HL-60 (cell line): ENCODE results near the gene ADAM22.

ENCODE experiments used
- DNase-seq, 2 experiments: peaks; one replicate each; pipeline ENCODE4 v3.0.0-alpha.2; 2010 to 2020; ENCODE audit warnings: low read depth in 1 of 2, low spot score in 1 of 2
- H3K27ac ChIP-seq: fragments of 250-450 bp; sonication (Bioruptor Pico); replicated peaks from 2 replicates; pipeline ENCODE4 v1.5.1; 2020; ENCODE audit warnings: mild to moderate bottlenecking, moderate library complexity
- H3K27me3 ChIP-seq: fragments of 250-450 bp; sonication (Bioruptor Pico); 2 replicates; pipeline ENCODE4 v1.5.1; 2021; ENCODE audit warnings: mild to moderate bottlenecking, moderate library complexity; ENCODE audit not compliant: insufficient read depth, poor library complexity, severe bottlenecking
- H3K4me3 ChIP-seq: replicated peaks from 2 replicates; pipeline ENCODE4 v1.5.1; 2011; ENCODE audit warnings: mild to moderate bottlenecking, control low read depth, low read length; ENCODE audit not compliant: insufficient read depth
- GABPA ChIP-seq: IDR thresholded peaks from 2 replicates; pipeline ENCODE4 v1.6.1; 2012; ENCODE audit warnings: low read depth
- POLR2AphosphoS5 ChIP-seq: IDR thresholded peaks from 2 replicates; pipeline ENCODE4 v1.6.1; 2012; ENCODE audit warnings: low read depth
- SPI1 ChIP-seq: IDR thresholded peaks from 2 replicates; pipeline ENCODE4 v1.6.1; 2012; ENCODE audit warnings: low read depth, mild to moderate bottlenecking, borderline replicate concordance
- TF ChIP-seq, protein P1 (sequence below): IDR thresholded peaks from 2 replicates; pipeline ENCODE4 v1.6.1; 2012; ENCODE audit warnings: low read depth; ENCODE audit not compliant: insufficient replicate concordance
- TF ChIP-seq, protein P2 (sequence below): IDR thresholded peaks from one replicate; pipeline ENCODE4 v1.5.1; 2011; ENCODE audit warnings: low read length, control low read depth, inconsistent platforms; ENCODE audit not compliant: insufficient read depth

Gene ADAM22

DNA sequence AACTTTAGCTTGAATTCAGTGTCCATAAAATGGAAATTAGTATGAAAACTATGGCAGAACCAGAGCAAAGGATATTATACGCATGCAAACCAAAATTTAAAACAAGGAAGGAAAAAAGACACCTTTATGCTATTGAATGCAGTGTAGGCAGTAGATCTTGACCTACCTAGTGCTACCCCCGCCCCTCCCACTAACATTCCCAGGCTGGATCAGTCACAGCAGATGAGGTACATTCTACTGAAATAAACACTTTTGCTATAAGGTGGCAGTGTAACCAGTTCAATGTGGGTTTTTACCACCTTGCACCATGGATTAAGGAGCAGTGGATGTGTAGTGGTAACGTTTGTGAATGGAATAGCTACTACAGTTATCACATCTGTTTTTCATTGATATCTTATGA is 257.9 kb downstream of the ADAM22 start:
- H3K27ac ChIP-seq, result no peak overlapping the region
- H3K4me3 ChIP-seq, result no peak overlapping the region
- TF ChIP-seq, protein P1, sequence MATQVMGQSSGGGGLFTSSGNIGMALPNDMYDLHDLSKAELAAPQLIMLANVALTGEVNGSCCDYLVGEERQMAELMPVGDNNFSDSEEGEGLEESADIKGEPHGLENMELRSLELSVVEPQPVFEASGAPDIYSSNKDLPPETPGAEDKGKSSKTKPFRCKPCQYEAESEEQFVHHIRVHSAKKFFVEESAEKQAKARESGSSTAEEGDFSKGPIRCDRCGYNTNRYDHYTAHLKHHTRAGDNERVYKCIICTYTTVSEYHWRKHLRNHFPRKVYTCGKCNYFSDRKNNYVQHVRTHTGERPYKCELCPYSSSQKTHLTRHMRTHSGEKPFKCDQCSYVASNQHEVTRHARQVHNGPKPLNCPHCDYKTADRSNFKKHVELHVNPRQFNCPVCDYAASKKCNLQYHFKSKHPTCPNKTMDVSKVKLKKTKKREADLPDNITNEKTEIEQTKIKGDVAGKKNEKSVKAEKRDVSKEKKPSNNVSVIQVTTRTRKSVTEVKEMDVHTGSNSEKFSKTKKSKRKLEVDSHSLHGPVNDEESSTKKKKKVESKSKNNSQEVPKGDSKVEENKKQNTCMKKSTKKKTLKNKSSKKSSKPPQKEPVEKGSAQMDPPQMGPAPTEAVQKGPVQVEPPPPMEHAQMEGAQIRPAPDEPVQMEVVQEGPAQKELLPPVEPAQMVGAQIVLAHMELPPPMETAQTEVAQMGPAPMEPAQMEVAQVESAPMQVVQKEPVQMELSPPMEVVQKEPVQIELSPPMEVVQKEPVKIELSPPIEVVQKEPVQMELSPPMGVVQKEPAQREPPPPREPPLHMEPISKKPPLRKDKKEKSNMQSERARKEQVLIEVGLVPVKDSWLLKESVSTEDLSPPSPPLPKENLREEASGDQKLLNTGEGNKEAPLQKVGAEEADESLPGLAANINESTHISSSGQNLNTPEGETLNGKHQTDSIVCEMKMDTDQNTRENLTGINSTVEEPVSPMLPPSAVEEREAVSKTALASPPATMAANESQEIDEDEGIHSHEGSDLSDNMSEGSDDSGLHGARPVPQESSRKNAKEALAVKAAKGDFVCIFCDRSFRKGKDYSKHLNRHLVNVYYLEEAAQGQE, result no peak
- TF ChIP-seq, protein P2, sequence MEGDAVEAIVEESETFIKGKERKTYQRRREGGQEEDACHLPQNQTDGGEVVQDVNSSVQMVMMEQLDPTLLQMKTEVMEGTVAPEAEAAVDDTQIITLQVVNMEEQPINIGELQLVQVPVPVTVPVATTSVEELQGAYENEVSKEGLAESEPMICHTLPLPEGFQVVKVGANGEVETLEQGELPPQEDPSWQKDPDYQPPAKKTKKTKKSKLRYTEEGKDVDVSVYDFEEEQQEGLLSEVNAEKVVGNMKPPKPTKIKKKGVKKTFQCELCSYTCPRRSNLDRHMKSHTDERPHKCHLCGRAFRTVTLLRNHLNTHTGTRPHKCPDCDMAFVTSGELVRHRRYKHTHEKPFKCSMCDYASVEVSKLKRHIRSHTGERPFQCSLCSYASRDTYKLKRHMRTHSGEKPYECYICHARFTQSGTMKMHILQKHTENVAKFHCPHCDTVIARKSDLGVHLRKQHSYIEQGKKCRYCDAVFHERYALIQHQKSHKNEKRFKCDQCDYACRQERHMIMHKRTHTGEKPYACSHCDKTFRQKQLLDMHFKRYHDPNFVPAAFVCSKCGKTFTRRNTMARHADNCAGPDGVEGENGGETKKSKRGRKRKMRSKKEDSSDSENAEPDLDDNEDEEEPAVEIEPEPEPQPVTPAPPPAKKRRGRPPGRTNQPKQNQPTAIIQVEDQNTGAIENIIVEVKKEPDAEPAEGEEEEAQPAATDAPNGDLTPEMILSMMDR, result no peak
- TF ChIP-seq GABPA, result no peak
- no peak for TF ChIP-seq POLR2AphosphoS5
- no peak for TF ChIP-seq SPI1
- H3K27me3 ChIP-seq, result peaks cover 5% of the 10 kb centered on the region
- no peak for DNase-seq

DNA sequence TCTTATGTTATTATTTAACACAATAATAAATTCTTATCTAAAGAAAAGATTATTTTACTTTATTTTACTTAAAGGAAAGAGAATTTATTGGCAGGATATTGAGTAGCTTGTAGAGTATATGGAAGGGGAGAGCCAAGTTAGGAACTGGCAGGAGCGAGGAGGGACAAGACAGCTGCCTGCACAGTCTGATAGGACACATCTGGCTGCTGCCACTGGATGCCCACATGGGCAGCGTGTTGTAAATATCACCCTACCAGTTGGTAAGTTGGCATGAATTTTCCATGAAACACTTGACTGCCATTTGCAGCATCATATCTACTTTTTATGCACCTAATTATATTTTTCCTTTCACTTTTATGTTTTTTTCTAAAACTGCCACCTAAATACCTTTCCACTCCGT is 266.2 kb downstream of the ADAM22 start:
- TF ChIP-seq POLR2AphosphoS5, result no peak
- TF ChIP-seq, protein P2, result no peak
- TF ChIP-seq SPI1, result no peak
- TF ChIP-seq, protein P1, result no peak
- no peak for TF ChIP-seq GABPA
- H3K4me3 ChIP-seq, result no peak overlapping the region
- H3K27me3 ChIP-seq, result no peaks in the 10 kb centered on the region
- no peak for DNase-seq
- no peak overlapping the region for H3K27ac ChIP-seq

DNA sequence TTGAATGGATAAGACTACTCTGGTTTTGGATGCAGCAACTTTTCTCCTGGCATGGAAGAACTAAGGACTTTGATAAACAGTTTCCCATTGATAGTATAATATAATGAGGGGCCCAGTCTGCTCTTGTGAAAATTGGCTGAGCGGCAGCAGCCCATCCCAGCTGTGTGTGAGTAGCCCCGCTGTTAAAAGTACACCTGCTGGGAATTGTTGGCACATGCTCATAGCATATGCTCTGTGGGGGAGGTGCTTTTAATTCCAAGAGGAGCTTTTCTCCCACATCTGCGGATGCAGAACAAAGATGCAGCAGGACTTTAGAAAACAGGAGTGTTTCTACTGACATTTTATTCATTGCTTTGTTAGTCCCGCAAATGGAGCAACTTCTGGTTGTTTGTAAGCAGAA is 266.7 kb downstream of the ADAM22 start:
- Histone ChIP-seq H3K4me3 (no peak overlapping the region), H3K27ac (no peak overlapping the region), H3K27me3 (no peaks in the 10 kb centered on the region)
- no peak for DNase-seq
- TF ChIP-seq, protein P1, result no peak
- no peak for TF ChIP-seq SPI1
- TF ChIP-seq POLR2AphosphoS5, result no peak
- TF ChIP-seq, protein P2, result no peak
- no peak for TF ChIP-seq GABPA
